ENCODE data around the gene LITAF.
A peak's percentile ranks its signal among the peaks of the same experiment; 100 is the strongest.
"Not testable (repeated sequence)": the region's sequence is repeated elsewhere in the genome, so short reads cannot be mapped to it uniquely, and the experiment has no call there.

The LITAF gene

DNA sequence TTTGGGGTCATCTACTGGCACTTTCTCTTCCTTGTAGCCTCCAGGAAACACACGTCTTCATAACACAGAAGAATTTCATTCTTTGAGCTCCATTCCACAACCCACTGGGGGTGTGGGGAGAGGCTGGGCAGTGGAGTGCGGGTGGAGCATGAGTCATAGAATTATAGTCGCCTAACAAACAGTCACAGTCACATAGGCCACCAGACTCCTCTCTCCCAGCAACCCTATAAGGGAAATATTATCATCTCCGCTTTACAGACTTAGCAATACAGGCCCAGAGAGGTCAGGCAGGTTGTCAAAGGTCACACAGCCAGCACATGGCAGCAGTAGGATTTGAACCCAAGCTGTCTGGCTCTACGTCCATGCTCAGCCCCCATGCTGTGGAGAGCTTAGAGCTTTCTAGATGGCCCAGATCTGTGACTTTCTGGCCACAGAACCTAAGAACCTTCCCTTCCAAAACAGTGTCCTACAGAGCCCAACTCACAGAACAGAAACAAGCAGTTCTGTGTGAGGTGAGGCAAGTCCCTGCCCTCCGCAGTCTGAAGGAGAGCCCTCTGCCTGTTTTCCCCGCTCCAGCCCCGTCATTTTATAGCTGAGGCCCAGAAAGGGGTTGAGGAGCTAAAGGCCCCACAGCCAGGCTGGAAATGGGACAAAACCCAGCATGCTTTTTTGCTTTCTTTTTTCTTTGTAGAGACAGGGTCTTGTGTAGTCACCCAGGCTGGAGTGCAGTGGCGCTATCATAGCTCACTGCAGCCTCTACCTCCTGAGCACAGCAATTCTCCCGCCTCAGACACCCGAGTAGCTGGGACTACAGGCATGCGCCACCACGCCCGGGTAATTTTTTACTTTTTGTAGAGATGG lies 10.7 kb upstream of the LITAF start:
- no peak for DNase-seq

DNA sequence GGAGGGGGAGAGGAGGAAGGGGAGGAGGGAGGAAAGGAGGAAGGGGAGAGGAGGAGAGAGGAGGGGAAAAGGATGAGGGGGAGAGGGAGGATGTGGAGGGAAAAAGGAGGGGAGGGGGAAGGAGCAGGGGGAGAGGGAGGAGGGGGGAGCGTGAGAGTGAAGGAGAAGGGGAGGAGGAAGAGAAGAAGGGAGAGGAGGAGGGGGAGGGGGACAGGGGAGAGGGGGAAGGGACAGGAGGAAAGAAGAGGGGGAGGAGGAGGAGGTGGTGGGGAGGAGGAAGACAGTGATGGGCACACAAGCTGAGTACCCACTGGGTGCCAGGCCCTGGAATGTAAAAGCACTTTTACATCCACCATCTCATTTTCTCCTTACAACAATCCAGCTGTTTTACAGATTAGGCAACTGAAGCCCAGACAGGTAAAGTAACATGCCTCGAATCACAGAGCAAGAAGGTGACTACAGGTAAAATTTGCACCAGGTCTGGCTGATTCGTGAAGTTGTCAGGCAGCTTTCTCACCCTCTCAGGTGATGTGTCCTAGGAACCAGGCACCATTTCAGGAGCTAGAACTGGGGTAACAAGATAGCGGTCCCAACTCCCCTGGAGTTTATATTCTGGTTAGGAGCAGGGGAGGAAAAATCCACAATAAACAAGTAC lies 10.0 kb upstream of the LITAF start:
- no peak for DNase-seq

DNA sequence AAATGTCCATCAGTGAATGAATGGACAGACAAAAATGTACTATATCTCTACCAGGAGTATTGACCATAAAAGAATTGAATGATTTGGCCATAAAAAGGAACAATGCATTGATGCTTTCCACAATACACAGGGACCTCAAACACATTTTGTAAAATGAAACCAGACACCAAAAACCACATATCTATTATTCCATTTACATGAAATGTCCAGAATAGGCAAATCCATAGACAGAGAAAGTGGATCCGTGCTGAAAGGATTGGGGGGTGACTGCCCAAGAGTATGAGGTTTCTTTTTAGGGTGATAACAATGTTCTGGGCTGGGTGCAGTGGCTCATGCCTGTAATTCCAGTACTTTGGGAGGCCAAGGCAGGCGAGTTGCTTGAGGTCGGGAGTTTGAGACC lies 6.9 kb upstream of the LITAF start:
- DNase-seq, result no peak

DNA sequence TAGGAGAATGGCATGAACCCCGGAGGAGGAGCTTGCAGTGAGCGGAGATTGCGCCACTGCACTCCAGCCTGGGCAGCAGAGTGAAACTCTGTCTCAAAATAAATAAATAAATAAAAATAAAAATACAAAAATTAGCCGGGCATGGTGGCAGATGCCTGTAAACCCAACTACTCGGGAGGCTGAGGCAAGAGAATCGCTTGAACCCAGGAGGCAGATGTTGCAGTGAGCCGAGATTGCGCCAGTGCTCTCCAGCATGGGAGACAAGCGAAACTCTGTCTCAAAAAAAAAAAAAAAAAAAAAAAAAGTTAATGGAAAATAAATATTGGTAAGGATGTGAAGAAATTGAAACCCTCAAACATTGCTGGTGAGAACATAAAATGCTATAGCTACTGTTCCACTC lies 6.4 kb upstream of the LITAF start:
- not testable (repeated sequence) for DNase-seq

DNA sequence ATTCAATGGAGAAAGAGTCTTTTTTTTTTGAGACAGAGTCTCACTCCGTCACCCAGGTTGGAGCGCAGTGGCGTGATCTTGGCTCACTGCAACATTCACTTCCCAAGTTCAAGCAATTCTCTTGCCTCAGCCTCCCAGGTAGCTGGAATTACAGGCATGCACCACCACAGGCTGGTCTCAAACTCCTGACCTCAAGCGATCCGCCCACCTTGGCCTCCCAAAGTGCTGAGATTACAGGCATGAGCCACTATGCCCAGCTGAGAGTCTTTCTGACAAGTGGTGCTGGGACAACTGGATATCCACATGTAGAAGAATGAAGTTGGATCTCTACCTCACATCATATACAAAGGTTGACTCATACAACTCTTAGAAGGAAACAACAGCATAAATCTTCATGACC lies 4.9 kb upstream of the LITAF start:
- DNase-seq, result not testable (repeated sequence)

DNA sequence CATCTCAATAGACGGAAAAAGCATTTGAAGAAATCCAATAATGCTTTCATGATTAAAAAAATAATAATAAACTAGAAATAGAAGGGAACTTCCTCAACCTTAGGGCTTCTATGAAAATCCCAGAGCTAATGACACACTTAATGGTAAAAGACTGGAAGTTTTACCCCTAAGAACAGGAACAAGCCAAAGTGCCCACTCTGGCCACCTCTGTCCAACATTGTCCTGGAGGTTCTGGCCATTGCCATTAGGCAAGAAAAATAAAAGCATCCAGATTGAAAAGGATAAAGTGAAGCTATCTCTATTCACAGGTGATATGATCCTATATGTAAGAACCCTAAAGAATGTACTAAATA lies 2.5 kb upstream of the LITAF start:
- DNase-seq, result no peak

DNA sequence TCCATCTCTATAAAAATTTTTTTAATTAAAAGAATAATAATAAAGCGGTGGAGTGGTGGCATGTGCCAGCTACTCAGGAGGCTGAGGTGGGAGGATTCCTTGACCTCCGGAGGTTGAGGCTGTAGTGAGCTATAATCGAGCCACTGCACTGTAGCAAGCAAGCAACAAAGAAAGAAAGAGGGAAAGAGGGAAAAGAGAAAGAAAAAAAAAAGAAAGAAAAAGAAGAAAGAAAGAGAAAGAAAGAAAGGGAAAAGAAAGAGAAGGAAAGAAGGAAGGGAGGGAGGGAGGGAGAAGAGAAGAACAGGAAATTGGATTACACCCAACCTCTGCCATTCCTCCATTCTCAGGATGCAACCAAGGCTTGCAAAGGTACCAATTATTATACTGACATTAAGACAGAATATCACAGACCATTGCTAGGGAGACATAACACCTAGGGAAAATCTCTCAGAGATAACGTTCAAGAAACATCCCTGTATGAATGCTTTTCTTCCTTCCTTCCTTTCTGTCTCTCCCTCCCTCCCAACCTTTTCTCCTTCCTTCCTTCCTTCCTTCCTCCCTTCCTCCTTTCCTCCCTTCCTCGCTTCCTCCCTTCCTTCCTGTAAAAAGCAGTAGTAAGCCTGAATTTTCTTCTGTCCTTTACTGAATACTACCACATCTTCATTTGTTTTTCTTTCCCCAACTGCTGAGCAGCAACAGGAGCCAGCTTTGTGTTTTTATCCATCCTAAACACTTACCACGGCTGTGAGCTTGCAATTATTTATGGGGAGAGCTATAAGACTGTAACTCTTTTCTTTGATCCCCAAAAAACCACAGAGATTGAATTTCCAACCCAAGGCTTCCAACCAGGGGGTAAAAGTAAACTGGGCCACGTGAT lies 1.8 kb upstream of the LITAF start:
- no peak for DNase-seq

DNA sequence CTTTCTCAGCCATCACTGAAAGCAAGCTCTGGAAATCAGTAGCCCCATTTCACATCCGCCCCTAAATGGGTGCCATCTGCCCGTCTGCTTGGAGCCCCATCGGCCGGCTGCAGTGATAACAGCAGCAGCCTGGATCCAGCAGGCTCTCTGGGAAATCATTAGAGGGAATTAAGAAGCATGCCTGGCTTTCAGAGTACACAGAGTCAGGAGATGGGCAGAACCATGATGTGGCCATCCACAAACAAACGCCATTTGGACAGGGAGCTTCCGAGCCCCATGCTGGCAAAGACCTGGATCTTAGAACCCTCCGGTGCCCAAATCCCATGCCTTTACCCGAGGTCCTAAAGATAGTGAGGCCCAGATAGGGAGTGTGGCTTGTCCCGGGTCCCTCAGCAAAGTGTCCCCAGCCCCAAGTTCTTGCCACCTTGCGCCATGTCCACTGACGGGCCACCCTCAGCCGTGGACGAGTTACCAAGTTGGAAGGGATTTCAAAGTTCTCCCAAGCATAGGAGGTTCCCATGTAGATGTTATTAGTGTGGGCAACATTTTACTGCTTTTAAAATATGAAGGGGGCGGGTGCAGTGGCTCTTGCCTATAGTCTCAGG lies 1.0 kb upstream of the LITAF start:
- no peak for DNase-seq

DNA sequence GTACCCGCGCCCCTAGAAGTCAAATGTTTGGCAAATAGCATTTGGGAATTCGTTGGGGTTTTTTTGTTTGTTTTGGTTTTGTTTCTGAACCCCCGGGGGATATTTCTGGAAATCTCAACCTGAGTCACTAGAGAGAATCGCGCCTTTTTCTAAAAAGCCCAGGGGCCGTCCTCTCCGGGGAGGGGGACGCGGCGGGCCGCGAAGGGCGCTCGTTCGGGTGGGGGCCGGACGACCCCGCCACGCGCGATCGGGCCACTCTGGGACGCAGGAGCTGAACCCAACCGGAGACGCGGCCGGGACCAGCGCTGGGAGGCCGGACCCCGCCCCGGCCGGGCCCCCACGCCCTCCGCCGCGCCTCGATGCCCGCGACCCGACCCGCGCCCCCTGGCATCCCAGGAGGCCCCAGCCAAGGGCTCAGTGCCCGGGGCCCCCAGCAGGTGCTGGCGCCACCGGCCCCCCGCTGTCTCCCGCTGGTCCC lies 302 bp downstream of the LITAF start:
- DNase-seq, result no peak

DNA sequence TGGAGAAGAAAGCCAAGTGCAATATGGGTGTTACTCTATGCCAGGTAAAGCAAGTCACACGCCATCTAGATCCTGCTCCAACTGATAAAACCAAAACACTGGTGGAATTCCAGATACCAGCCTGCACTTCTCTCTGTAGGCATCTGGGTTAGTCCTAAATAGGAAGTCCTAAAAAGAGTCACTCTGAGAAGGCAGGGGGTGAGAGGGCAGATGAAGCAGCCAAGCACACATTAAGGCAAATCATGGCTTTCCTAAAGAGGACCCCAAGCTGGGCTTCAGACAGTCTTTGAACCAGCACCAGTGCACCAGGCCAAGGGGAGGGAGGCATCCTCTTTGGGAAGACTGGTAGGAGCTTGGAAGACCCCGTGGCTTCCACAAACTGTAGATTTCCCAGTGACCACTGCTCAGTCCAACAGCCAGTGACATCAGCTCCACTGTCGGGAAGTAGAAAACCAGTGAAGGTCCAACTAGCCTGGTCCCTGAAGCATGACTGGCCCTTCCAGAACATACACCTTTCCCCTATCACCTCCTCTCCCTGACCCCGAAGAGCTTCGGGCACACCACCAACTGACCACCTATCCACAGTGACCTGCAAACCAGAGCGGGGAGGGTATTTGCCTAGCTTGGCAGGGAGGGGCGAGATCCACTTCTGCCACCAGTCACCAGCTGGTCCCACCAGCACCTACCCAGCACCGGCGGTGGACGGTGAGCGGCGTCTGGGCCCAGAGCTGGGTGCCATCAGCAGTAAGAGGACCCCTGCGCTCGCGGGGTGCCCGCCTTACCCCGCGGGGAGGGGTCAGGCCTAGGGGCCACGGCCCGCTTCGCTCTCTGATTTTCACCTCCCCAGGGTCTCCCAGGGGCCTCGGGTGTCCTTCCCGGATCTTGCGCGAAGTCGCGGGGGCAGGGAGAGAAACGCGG lies 1.0 kb downstream of the LITAF start:
- no peak for DNase-seq

DNA sequence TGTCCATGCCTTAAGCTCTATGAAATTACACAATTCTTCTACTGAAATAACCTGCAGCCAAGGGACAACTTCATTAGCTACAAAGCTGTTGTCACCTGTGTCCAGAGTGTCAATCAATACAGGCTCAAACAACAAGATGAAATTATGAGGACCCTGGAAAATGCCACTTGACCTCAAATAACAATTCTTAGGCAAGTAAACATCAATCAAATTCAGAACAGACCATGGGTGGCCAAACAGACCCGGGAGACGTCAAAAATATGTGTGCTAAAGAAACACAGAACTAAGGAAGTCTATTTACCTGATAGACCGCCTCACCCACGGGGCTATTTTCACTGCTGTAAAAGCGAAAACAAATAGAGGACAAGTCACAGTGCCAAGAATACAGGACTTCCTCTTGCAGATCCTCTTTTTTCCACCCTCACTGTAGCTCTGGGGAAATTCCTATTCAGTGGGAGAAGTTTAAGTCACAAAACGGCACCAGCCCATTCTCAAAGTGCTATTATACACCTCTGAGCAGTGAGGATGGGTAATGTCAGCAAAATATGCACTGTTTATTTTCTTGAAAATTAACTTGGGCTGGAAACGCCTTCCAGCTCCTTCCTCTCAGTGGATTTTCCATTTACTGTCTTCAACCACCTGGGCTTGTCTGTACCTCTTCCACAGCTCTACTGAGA lies 2.7 kb downstream of the LITAF start:
- DNase-seq, result no peak

DNA sequence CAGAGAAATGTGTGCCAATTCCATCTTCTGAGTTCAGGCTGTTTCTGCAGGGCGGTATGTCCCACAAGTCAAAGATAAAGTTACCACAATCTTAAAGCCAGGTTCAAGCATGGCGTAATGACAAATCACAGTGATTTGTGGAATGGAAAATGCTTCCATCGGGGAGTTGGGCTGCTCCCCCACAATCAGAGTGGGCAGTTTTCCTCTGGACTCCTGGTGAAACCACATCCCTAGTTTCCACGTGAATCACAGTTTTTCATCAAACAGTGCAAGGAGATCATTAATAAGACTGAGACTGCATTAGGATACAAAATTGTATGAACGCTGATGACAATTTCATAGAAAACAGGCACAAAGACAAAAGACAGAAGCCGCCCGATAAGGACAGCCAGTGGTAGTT lies 3.6 kb downstream of the LITAF start:
- no peak for DNase-seq

DNA sequence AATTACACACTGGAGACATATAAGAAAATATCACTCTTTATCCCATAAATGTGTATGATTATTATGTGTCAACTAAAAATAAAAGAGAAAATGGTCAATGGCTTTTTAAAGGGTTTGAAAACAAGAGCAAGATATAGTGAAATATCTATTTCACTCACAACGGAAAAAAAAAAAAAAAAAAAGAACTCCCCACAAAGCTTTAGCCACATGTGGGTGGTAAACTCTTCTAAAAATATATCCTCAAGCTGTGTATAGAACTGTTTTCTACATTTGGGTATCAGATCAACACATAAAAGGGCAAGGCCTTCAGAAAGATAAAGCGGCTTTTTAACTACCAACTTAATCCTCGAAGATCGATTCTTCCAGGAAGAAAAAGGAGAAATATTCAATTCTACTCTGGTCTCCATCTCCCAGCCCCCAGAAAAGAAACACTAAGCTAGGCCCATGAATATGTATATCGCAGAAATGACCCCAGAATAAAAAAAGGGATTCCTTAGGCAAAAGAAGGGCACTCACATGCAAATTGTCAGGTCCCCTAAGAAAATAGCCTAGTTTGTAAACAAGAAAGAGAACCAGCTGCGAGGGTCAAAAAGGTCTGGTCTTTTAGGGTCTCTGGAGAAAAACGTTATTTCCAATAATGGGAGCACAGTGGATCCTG lies 4.4 kb downstream of the LITAF start:
- DNase-seq, result no peak

DNA sequence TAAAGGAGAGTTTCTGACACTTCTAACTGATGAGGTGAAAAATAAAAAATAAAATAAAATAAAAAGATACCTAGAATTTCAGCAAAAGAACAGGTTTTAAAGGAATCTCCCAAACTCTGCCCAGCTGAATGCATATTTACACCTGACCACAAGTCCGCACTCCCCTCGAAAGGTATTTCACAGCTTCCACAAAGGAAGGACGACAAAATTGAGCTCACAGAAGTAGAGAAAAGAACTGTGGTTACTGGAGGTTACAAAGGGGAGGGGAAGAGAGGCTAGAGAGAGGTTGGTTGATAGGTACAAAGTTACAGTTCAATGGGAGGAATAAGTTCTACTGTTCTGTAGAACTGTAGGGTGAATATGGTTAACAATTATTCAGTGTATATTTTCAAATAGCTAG lies 5.0 kb downstream of the LITAF start:
- DNase-seq, result no peak

DNA sequence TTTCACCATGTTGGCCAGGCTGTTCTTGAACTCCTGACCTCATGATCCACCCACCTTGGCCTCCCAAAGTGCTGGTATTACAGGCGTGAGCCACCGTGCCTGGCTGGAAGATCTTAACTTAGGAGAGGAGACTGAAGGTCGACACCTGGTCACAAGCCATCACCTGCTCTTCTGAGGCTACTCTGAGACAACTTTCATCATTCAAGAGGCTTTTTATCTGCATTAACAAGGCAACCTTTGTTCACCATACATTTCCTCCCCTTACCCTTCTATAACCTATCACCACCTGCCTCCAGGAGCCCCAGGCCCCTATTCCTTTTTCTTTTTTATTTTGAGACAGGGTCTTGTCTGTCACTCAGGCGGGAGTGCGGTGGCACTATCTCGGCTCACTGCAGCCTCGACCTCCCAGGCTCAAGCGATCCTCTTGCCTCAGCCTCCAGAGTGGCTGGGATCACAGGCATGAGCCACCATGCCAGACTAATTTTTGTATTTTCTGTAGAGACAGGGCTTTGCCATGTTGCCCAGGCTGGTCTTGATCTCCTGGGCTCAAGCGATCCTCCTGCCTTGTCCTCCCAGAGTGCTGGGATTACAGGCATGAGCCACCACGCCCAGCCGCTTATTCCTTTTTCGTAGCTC lies 6.2 kb downstream of the LITAF start:
- no peak for DNase-seq

DNA sequence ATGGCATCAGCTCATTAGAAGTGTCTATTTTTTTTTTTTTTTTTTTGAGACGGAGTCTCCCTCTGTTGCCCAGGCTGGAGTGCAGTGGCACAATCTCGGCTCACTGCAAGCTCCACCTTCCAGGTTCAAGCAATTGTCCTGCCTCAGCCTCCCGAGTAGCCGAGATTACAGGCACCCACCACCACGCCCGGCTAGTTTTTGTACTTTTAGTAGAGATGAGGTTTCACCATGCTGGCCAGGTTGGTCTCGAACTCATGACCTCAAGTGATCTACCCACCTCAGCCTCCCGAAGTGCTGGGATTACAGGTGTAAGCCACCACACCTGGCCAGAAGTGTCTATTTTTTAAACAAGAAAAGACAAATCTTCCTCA lies 9.4 kb downstream of the LITAF start:
- DNase-seq, result not testable (repeated sequence)

DNA sequence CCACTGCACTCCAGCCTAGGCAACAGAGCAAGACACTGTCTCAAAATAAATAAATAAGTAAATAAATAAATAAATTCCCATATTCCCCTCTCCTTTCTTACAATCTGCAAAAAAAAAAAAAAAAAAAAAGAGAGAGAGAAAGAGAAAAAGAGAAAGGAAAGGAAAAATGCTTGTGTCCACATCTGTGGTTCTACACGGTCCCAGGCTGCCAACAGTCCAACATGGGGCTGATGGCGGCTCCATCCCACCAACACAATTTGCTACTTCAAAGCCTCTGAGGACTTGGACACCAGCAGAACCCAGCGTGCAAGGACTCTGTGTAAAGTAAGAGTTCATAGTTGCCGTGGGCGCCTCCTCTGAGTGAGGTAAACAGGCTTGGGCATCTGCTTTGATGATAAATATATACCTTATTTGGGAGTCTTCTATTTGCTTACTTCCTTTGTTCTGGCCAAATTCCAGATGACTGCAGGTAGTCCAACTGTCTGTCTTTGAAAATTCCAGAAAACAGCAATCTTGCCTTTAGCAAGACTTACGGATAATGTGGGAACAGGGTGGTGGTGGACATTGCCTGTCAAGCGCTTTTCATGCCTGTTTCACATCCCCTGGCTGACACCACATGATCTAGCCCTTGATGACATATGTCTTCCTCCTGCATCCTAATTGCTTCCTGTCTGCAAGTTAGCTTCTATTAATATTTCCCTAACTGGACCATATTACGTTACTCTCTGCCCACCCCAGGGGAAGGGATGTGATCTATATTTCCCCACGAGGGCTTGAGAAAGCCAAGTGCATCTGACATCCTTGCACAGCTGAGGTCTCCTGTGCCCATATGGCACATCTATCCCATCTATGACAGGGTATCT lies 10.1 kb downstream of the LITAF start:
- DNase-seq, result peak; percentile 33

DNA sequence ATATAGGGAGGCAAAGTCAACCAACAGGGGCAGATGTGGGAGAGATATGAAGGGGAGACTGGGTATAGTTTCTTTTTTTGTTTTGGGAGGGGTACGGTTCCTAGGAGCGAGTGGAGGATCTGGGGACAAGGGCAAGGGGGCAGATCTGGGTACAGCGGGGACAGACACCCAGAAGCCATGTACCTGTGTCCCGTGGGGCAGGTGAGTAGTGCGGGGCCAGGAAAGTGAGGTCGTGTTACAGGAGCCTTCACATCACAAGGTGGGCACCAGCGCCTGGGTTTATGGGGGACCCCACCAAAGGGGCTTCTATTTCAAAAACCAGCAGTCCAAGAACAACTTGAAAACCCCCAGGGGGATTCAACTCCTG lies 11.5 kb downstream of the LITAF start:
- no peak for DNase-seq

DNA sequence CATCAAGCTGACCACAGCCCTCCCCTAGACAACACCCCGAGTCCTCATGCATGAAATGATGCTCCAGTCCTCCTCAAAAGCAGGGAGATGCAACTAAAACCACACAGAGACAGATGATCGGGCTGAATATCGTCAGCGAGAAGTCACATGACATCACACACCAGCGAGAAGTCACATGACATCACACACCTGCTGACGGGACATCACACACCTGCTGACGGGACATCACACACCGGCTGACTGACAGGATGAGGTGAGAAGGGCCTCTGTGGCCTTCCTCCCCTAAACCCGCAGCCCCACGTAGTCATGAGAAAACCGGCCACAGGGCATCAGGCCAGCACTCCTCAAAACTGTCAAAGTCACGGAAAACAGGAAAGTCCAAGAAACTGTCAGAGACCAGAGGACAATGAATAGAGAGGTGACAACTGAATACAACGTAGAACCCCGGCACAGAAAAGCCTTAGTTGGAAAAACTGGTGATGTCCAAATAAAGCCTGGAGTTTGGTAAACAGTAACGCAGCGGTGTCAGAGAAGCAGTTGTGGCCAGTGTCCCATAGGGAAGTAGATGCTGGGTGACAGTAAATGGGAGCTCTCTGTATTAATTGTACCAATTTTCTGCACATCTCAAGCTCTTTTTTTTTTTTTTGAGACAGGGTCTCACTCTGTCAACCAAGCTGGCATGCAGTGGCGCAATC lies 14.3 kb downstream of the LITAF start:
- DNase-seq, result no peak
